Kidney capillary endothelial cell (primary cell): ENCODE data around the gene TXN2.

ENCODE experiments used
- DNase-seq: peaks from one replicate; pipeline ENCODE4 v3.0.0-alpha.2; 2018; ENCODE audit warnings: low spot score

TXN2 gene

GRCh38 chr22:36486619-36487384, 5.4 kb upstream of the TXN2 start:
- no peak for DNase-seq

- DNase-seq: no peak
Observed at GRCh38 chr22:36480941-36481392, 473 bp downstream of the TXN2 start.

- no peak for DNase-seq
Observed at GRCh38 chr22:36478966-36479365, 2.5 kb downstream of the TXN2 start.

DNA sequence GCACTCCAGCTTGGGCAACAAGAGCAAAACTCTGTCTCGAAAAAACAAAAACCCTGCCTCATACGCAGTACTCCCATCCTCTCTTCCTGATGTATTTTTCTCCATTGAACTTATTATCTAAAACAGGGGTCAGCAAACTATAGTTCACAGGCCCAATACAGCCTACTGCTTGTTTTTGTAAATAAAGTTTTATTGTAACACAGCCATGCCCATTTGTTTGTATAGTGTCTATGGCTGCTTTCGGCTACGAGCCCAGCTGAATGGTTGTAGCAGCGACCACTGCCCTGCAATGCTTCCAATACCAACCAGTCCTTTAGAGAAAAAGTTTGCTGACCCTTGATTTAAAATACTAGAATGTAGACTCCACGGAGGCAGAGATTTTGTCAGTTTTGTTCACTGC, 6.1 kb downstream of the TXN2 start:
- no peak for DNase-seq

DNA sequence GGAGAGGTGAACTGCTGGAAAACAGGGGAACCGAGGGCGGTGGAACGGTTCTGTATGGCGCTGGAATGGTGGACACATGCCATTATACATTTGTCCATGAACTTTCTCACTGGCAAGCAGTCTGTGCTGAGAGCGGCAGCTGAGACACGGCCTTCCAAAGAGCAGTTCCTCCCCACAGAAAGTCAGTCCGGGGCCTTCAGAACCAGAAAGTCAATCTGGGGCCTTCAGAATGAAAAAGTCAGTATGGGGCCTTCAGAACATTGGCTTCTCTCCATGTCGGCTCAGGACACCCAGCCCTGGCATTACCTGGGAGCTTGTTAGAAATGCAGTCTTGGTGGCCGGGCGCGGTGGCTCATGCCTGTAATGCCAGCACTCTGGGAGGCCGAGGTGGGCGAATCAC, 8.8 kb downstream of the TXN2 start:
- DNase-seq: no peak

- no peak for DNase-seq
Observed at GRCh38 chr22:36471341-36471821, 10.1 kb downstream of the TXN2 start.

GRCh38 chr22:36470994-36471331, 10.5 kb downstream of the TXN2 start:
- DNase-seq: no peak

GRCh38 chr22:36470162-36470993, 11.1 kb downstream of the TXN2 start:
- DNase-seq: peak; percentile 84

DNA sequence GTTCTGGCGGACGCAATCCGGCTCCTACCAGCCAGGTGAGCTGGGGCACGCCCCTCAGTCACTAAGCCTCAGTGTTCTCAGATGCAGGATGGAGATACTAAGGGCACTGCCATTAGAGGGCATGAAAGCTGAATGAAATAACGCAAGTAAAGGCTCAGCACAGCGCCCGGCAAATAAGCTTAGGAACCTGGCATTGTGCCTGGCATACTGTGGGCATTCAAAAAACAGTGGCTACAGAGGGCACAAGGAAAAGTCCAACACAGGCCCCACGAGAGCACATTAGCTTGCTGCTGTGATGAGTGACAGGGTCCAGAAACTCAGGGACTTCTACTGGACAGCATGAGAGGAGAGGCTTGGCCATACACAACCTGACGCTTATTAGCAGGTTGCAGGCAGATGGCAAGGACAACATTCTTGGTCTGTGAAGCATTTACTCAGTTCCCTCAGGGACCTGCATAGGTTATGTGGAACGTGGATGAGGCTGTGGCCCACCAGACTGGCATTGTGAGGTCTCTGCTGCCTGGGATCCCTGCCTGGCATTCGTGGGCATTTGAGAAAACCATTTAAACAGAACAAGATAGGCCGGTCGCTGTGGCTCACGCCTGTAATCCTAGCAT, 12.2 kb downstream of the TXN2 start:
- no peak for DNase-seq

DNA sequence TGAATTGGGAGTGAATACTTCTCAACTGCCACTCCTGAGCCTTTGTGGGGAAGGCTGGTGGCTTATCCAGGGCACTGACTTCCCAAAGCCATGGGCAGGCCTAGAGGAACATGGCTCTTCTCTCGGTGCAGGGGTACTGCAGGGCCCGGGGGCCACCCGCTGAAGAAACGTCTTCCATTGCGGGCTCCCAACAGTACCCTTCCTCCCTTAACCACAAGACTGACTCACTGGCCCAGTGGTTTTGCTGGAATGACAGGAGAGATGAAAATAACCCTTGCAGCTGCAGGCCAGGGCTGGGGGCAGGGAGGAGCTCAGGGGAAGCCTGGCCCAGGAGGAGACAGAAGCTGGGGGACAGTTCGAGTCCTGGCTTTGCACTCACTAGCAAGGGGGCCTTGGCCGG, 13.5 kb downstream of the TXN2 start:
- no peak for DNase-seq

DNA sequence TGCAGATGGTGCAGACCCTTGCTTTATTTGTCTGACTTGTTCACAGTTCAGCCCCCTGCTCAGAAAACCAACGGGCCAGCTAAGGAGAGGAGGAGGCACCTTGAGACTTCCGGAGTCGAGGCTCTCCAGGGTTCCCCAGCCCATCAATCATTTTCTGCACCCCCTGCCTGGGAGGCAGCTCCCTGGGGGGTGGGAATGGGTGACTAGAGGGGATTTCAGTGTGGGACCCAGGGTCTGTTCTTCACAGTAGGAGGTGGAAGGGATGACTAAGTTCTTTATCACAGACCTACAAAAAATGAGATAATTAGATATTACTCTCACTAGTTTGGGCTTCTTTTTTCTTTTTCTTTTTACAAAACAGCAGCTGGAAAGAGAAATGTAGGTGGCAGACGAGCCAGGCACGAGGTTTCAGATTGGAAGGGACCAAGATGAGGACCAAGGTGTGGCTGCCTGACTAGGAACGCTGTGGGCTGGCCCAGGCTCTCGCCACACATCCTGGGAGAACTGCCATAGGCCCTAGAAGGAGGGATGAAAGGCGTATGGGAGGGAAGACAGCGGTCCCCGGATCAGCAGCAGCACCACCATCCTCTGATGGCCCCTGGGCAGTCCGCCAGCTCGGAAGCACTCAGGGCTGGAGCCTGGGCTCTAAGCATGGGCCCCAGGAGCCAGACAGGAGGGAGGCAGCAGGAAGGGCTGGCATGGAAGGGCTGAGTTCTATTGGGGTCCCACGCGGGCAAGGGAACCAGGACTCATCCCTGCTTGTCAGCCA, 14.2 kb downstream of the TXN2 start:
- DNase-seq: no peak

- DNase-seq: no peak
Observed at GRCh38 chr22:36466258-36466657, 15.2 kb downstream of the TXN2 start.

- DNase-seq: no peak
Observed at GRCh38 chr22:36465232-36466021, 16.0 kb downstream of the TXN2 start.

GRCh38 chr22:36464715-36465231, 16.7 kb downstream of the TXN2 start:
- no peak for DNase-seq

DNA sequence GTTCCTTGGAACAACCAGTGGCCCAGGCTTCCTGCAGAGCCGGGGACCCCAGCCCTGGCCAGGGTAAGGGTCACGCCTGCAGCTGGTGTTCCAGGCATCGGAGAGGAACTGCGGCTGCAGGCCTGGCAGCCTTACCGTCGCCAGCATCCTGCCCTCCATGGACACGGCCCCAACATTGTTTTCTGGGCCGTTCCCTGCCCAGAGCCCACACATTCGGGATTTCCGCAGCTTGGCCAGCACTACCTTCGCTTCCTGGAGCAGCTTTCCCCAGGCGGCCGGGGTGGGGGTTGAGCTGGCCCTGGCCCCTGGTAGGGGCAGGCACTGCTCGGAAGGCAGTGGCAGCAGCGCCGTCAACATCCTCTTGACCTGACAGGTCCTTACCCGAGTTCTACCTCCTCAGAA, 17.7 kb downstream of the TXN2 start:
- peak; percentile 68 for DNase-seq

DNA sequence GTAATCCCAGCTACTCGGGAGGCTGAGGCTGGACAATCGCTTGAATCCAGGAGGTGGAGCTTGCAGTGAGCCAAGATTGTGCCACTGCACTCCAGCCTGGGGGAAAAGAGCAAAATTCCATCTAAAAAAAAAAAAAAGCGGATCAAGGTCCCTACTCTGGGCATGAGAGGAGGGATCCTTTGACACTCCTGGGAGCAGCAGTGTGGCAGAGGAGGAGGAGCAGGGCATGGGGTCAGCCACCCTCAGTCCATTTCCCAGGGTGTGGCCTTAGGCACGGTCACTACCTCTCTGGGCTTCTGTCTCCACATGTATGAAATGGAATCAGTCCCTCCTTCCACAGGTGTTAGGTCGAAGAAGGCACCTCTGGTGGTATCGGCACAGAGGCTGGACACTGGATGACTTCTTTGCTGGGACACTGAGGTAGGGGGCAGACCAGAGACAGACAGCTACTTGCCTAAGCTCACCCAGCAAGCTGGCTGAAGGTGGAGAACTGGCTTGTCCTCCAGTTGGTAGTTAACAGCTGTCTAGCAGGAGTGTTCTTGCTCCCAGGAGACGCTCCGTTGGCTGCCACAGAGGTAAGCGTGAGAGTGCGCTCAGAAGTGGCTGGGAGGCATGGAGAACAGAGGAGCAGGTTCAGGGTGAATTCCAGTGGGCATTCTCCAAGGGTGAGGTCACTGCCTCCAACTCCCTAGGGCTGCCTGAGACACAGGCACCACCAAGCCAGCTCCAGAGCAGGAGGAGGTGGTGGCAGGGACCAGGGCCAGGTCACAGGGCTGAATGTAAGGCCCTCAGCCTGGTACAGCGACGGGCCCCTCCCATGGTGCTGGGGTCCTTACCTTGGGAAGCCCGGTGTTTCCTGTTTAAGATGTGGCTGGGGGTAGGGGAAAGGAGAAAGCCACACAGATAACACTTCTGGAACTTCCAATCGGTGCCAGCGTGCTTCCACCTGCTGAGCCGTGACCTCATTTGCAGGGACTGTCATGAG, 19.5 kb downstream of the TXN2 start:
- DNase-seq: peak; percentile 69

- no peak for DNase-seq
Observed at GRCh38 chr22:36460202-36460601, 21.2 kb downstream of the TXN2 start.

- DNase-seq: no peak
Observed at GRCh38 chr22:36457688-36458450, 23.6 kb downstream of the TXN2 start.

- no peak for DNase-seq
Observed at GRCh38 chr22:36456464-36456845, 25.0 kb downstream of the TXN2 start.
